WTC11 (cell line): Measurements from ENCODE around the gene RNF17. TPM values are rescaled to one million over a fixed set of nuclear protein-coding genes. Genes with fewer than 3 reads are reported as not detected.

Experiments used
- ATAC-seq: fragments of 200-7000 bp; cut with Tn5 transposase; 2 replicates; pipeline ENCODE4 v1.10.0; 2021; ENCODE audit warnings: mild to moderate bottlenecking, moderate library complexity
- CTCF ChIA-PET: fragments of 300-600 bp; sonication (Branson Sonifier 250); formaldehyde crosslinking; loops from one replicate; lab custom pipeline; 2021; ENCODE audit warnings: antibody characterized with exemption; lab: Charles Lee
- POLR2A ChIA-PET: fragments of 350-600 bp; sonication (Branson Sonifier 250); formaldehyde crosslinking; loops from one replicate; lab custom pipeline; 2021; ENCODE audit warnings: antibody characterized with exemption; lab: Charles Lee
- DNase-seq: peaks from one replicate; pipeline ENCODE4 v3.0.0; 2021; ENCODE audit warnings: low spot score
- H3K27ac Mint-ChIP-seq: 2 replicates; pipeline ENCODE4 v1.8.0; 2021; ENCODE audit warnings: mixed read lengths
- H3K27me3 Mint-ChIP-seq: 2 replicates; pipeline ENCODE4 v1.8.0; 2021; ENCODE audit warnings: low read depth, mild to moderate bottlenecking, moderate library complexity, mixed read lengths
- H3K36me3 Mint-ChIP-seq: 2 replicates; pipeline ENCODE4 v1.8.0; 2021; ENCODE audit warnings: mixed read lengths
- H3K4me1 Mint-ChIP-seq: 2 replicates; pipeline ENCODE4 v1.8.0; 2022; ENCODE audit warnings: mixed read lengths
- H3K4me3 Mint-ChIP-seq: 2 replicates; pipeline ENCODE4 v1.8.0; 2021; ENCODE audit warnings: mild to moderate bottlenecking, moderate library complexity, mixed read lengths
- H3K9me3 Mint-ChIP-seq: 2 replicates; pipeline ENCODE4 v1.8.0; 2021; ENCODE audit warnings: mixed read lengths
- CBFB ChIP-seq: sonication (generic); formaldehyde crosslinking; IDR thresholded peaks from 2 replicates; pipeline ENCODE4 v1.8.1; 2022; ENCODE audit warnings: mild to moderate bottlenecking, low read depth, missing genetic modification reagents
- ELF4 ChIP-seq: sonication (generic); formaldehyde crosslinking; IDR thresholded peaks from 2 replicates; pipeline ENCODE4 v1.8.1; 2022; ENCODE audit warnings: low read depth, mild to moderate bottlenecking, moderate library complexity, missing genetic modification reagents
- ETV6 ChIP-seq: sonication (generic); formaldehyde crosslinking; IDR thresholded peaks from 2 replicates; pipeline ENCODE4 v1.8.1; 2022; ENCODE audit warnings: mild to moderate bottlenecking, missing genetic modification reagents
- JAZF1 ChIP-seq: fragments of 250-450 bp; sonication (Bioruptor Pico); IDR thresholded peaks from 2 replicates; pipeline ENCODE4 v1.9.0; 2021; ENCODE audit warnings: moderate library complexity, mild to moderate bottlenecking, inconsistent platforms
- JUN ChIP-seq: sonication (generic); formaldehyde crosslinking; IDR thresholded peaks from 2 replicates; pipeline ENCODE4 v1.8.0; 2023; ENCODE audit warnings: mild to moderate bottlenecking, missing genetic modification reagents
- KAT7 ChIP-seq: sonication (generic); formaldehyde crosslinking; IDR thresholded peaks from 2 replicates; pipeline ENCODE4 v1.8.1; 2023; ENCODE audit warnings: missing genetic modification reagents, mild to moderate bottlenecking, borderline replicate concordance
- NFATC4 ChIP-seq: fragments of 250-450 bp; sonication (Bioruptor Pico); IDR thresholded peaks from 2 replicates; pipeline ENCODE4 v1.9.0; 2021; ENCODE audit warnings: mild to moderate bottlenecking
- RORB ChIP-seq: fragments of 250-450 bp; sonication (Bioruptor Pico); IDR thresholded peaks from 2 replicates; pipeline ENCODE4 v1.9.0; 2021; ENCODE audit warnings: mild to moderate bottlenecking
- TP53 ChIP-seq: sonication (generic); formaldehyde crosslinking; IDR thresholded peaks from 2 replicates; pipeline ENCODE4 v1.8.1; 2023; ENCODE audit warnings: mild to moderate bottlenecking, missing genetic modification reagents
- ZNF232 ChIP-seq: sonication (generic); formaldehyde crosslinking; IDR thresholded peaks from 2 replicates; pipeline ENCODE4 v1.8.0; 2022; ENCODE audit warnings: mild to moderate bottlenecking, missing genetic modification reagents
- ZNF423 ChIP-seq: fragments of 250-450 bp; sonication (Bioruptor Pico); IDR thresholded peaks from 2 replicates; pipeline ENCODE4 v2.1.2; 2022; ENCODE audit warnings: mild to moderate bottlenecking, moderate library complexity
- ZNF671 ChIP-seq: fragments of 250-450 bp; sonication (Bioruptor Pico); IDR thresholded peaks from 2 replicates; pipeline ENCODE4 v1.8.0; 2021; ENCODE audit warnings: mild to moderate bottlenecking
- total RNA-seq: library from RNA; stranded (reverse); gene quantifications from 3 replicates; pipeline ENCODE4 v1.2.3, GENCODE V29; 2021
- TF ChIP-seq, protein P1 (sequence below): sonication (generic); formaldehyde crosslinking; IDR thresholded peaks from 2 replicates; pipeline ENCODE4 v1.8.1; 2023; ENCODE audit warnings: mild to moderate bottlenecking, missing genetic modification reagents
- TF ChIP-seq, protein P2 (sequence below): sonication (generic); formaldehyde crosslinking; IDR thresholded peaks from 2 replicates; pipeline ENCODE4 v1.8.0; 2023; ENCODE audit warnings: mild to moderate bottlenecking, missing genetic modification reagents
- TF ChIP-seq, protein P3 (sequence below): sonication (generic); formaldehyde crosslinking; IDR thresholded peaks from 2 replicates; pipeline ENCODE4 v1.8.0; 2022; ENCODE audit warnings: mild to moderate bottlenecking, missing genetic modification reagents
- TF ChIP-seq, protein P4 (sequence below): sonication (generic); formaldehyde crosslinking; conservative IDR thresholded peaks from 2 replicates; pipeline ENCODE4 v1.8.1; 2022; ENCODE audit warnings: mild to moderate bottlenecking, missing genetic modification reagents
- TF ChIP-seq, protein P5 (sequence below): fragments of 200-600 bp; IDR thresholded peaks from 2 replicates; pipeline ENCODE4 v1.8.0; 2022; ENCODE audit warnings: antibody characterized with exemption
- TF ChIP-seq, protein P6 (sequence below): sonication (generic); formaldehyde crosslinking; IDR thresholded peaks from 2 replicates; pipeline ENCODE4 v1.8.1; 2022; ENCODE audit warnings: mild to moderate bottlenecking, moderate library complexity, missing genetic modification reagents
- TF ChIP-seq, protein P7 (sequence below): fragments of 250-450 bp; sonication (Bioruptor Pico); IDR thresholded peaks from 2 replicates; pipeline ENCODE4 v1.8.0; 2021; ENCODE audit warnings: mild to moderate bottlenecking
- TF ChIP-seq, protein P8 (sequence below): sonication (generic); formaldehyde crosslinking; IDR thresholded peaks from 2 replicates; pipeline ENCODE4 v1.8.0; 2023; ENCODE audit warnings: missing genetic modification reagents
- TF ChIP-seq, protein P9 (sequence below): fragments of 250-450 bp; sonication (Bioruptor Pico); IDR thresholded peaks from 2 replicates; pipeline ENCODE4 v1.9.0; 2021; ENCODE audit warnings: mild to moderate bottlenecking

The RNF17 gene
- total RNA-seq, 1 experiment from 2014 or later, result not detected

DNA sequence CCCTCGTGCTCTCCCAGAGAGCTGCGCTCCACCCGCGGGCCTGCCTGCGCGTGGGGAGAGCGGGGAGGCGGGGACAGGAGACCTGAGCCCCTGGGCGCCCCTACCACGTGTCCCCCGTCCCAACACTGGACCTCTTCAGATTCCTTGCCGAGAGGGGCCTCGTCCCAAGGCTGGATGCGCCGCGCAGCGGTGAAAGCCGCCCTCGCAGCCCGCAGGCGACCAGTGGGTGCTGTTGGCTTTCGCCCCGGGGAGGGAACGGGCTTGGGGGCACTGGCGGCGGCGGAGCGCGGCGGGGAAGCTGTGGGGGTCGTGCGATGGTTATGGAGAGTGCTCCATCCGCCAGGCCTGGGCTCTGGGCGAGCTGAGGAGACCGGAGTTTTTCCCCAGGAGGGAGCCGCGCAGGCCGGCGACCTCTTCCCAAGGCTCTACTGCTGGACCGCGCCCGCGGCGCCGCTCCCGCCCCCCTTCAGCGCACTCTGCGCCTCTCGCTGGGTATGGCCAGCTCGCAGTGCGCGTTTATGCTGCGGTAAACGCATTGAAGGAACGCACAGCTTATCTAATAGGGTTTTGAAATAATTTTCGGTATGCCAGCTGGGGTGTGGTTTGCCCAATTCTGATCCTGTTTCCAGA lies 17.2 kb upstream of the RNF17 start (continued):
- TF ChIP-seq, protein P1, sequence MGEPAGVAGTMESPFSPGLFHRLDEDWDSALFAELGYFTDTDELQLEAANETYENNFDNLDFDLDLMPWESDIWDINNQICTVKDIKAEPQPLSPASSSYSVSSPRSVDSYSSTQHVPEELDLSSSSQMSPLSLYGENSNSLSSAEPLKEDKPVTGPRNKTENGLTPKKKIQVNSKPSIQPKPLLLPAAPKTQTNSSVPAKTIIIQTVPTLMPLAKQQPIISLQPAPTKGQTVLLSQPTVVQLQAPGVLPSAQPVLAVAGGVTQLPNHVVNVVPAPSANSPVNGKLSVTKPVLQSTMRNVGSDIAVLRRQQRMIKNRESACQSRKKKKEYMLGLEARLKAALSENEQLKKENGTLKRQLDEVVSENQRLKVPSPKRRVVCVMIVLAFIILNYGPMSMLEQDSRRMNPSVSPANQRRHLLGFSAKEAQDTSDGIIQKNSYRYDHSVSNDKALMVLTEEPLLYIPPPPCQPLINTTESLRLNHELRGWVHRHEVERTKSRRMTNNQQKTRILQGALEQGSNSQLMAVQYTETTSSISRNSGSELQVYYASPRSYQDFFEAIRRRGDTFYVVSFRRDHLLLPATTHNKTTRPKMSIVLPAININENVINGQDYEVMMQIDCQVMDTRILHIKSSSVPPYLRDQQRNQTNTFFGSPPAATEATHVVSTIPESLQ (CRISPR knock-in tag), result no peak
- TF ChIP-seq, protein P2, sequence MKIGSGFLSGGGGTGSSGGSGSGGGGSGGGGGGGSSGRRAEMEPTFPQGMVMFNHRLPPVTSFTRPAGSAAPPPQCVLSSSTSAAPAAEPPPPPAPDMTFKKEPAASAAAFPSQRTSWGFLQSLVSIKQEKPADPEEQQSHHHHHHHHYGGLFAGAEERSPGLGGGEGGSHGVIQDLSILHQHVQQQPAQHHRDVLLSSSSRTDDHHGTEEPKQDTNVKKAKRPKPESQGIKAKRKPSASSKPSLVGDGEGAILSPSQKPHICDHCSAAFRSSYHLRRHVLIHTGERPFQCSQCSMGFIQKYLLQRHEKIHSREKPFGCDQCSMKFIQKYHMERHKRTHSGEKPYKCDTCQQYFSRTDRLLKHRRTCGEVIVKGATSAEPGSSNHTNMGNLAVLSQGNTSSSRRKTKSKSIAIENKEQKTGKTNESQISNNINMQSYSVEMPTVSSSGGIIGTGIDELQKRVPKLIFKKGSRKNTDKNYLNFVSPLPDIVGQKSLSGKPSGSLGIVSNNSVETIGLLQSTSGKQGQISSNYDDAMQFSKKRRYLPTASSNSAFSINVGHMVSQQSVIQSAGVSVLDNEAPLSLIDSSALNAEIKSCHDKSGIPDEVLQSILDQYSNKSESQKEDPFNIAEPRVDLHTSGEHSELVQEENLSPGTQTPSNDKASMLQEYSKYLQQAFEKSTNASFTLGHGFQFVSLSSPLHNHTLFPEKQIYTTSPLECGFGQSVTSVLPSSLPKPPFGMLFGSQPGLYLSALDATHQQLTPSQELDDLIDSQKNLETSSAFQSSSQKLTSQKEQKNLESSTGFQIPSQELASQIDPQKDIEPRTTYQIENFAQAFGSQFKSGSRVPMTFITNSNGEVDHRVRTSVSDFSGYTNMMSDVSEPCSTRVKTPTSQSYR (CRISPR knock-in tag), result no peak
- TF ChIP-seq CBFB (CRISPR knock-in tag), result no peak
- TF ChIP-seq ELF4, result no peak
- no peak for TF ChIP-seq KAT7
- TF ChIP-seq NFATC4 (CRISPR knock-in tag), result no peak
- no peak for TF ChIP-seq JUN (CRISPR knock-in tag)
- TF ChIP-seq ZNF423, result peak; percentile 83
- TF ChIP-seq, protein P3, sequence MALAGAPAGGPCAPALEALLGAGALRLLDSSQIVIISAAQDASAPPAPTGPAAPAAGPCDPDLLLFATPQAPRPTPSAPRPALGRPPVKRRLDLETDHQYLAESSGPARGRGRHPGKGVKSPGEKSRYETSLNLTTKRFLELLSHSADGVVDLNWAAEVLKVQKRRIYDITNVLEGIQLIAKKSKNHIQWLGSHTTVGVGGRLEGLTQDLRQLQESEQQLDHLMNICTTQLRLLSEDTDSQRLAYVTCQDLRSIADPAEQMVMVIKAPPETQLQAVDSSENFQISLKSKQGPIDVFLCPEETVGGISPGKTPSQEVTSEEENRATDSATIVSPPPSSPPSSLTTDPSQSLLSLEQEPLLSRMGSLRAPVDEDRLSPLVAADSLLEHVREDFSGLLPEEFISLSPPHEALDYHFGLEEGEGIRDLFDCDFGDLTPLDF (CRISPR knock-in tag), result no peak
- TF ChIP-seq, protein P4, sequence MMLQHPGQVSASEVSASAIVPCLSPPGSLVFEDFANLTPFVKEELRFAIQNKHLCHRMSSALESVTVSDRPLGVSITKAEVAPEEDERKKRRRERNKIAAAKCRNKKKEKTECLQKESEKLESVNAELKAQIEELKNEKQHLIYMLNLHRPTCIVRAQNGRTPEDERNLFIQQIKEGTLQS (CRISPR knock-in tag), result no peak
- TF ChIP-seq TP53, result no peak
- no peak; the same call in 1 of the 2 replicates for TF ChIP-seq ZNF232 (CRISPR knock-in tag)

DNA sequence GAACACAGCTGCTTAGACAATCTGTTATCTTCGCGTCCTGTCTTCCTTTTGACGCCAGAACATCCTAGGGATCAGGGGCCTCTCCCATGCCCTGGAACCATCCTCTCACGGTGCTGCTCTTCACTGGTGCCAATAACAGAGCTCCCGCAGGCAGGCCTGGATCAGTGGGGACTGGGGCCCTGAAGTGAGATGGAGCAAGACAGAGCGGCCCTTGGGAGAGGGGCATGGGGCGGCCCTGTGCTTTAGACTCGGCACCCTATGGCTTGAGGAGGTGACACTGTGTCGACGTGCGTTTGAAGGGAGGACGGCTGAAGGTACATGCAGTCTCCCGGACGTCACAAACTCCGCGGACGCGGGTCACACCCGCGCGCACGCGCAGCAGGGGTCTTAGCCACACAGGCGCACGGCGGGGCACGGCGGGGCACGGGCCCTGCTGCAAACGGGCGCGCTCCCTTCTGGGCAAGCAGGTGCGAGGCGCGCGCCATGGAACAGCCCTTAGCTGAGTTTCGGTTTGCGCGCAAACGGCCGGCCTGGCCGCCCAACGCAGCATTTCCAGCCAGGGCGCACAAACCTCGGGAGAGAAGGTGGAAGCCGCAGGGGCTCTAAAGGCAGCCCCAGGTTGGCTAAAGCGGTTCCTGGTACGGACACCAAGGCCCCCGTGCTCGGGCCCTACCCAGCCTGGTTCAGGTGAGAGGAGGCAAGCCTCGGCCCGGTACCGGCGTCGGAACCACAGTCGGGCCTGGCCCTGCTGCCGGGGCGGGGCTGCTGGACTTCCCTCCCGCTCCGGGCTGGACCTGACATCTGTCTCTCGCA lies 16.5 kb upstream of the RNF17 start:
- no peaks in the 10 kb centered on the region for H3K9me3 Mint-ChIP-seq
- ChIA-PET CTCF (interaction anchor here (0.6 to 2.3 kb wide), 10 partner anchors 15 to 367 kb away, joined by 3 to 8 read pairs (median 3); no protein-coding TSS in a partner anchor), POLR2A (no interaction called here)
- no peak overlapping the region for H3K27ac Mint-ChIP-seq
- peak overlapping the region; percentile 74 for H3K4me3 Mint-ChIP-seq
- ATAC-seq (peak; percentile 43), DNase-seq (peak; percentile 61)
- H3K4me1 Mint-ChIP-seq, result peaks cover 14% of the 10 kb centered on the region
- peaks cover 91% of the 10 kb centered on the region for H3K27me3 Mint-ChIP-seq
- no peaks in the 10 kb centered on the region for H3K36me3 Mint-ChIP-seq
- TF ChIP-seq, protein P5, sequence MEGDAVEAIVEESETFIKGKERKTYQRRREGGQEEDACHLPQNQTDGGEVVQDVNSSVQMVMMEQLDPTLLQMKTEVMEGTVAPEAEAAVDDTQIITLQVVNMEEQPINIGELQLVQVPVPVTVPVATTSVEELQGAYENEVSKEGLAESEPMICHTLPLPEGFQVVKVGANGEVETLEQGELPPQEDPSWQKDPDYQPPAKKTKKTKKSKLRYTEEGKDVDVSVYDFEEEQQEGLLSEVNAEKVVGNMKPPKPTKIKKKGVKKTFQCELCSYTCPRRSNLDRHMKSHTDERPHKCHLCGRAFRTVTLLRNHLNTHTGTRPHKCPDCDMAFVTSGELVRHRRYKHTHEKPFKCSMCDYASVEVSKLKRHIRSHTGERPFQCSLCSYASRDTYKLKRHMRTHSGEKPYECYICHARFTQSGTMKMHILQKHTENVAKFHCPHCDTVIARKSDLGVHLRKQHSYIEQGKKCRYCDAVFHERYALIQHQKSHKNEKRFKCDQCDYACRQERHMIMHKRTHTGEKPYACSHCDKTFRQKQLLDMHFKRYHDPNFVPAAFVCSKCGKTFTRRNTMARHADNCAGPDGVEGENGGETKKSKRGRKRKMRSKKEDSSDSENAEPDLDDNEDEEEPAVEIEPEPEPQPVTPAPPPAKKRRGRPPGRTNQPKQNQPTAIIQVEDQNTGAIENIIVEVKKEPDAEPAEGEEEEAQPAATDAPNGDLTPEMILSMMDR, result no peak
- TF ChIP-seq, protein P6, sequence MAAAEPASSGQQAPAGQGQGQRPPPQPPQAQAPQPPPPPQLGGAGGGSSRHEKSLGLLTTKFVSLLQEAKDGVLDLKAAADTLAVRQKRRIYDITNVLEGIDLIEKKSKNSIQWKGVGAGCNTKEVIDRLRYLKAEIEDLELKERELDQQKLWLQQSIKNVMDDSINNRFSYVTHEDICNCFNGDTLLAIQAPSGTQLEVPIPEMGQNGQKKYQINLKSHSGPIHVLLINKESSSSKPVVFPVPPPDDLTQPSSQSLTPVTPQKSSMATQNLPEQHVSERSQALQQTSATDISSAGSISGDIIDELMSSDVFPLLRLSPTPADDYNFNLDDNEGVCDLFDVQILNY (CRISPR knock-in tag), result no peak
- TF ChIP-seq ZNF671 (CRISPR knock-in tag) (no peak), JAZF1 (CRISPR knock-in tag) (no peak), RORB (CRISPR knock-in tag) (no peak), KAT7 (no peak), TP53 (peak; percentile 53; the same call in 1 of the 2 replicates), ETV6 (CRISPR knock-in tag) (no peak)
- TF ChIP-seq, protein P7, sequence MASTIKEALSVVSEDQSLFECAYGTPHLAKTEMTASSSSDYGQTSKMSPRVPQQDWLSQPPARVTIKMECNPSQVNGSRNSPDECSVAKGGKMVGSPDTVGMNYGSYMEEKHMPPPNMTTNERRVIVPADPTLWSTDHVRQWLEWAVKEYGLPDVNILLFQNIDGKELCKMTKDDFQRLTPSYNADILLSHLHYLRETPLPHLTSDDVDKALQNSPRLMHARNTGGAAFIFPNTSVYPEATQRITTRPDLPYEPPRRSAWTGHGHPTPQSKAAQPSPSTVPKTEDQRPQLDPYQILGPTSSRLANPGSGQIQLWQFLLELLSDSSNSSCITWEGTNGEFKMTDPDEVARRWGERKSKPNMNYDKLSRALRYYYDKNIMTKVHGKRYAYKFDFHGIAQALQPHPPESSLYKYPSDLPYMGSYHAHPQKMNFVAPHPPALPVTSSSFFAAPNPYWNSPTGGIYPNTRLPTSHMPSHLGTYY (CRISPR knock-in tag), result no peak
- TF ChIP-seq, protein P8, sequence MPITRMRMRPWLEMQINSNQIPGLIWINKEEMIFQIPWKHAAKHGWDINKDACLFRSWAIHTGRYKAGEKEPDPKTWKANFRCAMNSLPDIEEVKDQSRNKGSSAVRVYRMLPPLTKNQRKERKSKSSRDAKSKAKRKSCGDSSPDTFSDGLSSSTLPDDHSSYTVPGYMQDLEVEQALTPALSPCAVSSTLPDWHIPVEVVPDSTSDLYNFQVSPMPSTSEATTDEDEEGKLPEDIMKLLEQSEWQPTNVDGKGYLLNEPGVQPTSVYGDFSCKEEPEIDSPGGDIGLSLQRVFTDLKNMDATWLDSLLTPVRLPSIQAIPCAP (CRISPR knock-in tag), result no peak; the same call in 1 of the 2 replicates
- TF ChIP-seq, protein P9, sequence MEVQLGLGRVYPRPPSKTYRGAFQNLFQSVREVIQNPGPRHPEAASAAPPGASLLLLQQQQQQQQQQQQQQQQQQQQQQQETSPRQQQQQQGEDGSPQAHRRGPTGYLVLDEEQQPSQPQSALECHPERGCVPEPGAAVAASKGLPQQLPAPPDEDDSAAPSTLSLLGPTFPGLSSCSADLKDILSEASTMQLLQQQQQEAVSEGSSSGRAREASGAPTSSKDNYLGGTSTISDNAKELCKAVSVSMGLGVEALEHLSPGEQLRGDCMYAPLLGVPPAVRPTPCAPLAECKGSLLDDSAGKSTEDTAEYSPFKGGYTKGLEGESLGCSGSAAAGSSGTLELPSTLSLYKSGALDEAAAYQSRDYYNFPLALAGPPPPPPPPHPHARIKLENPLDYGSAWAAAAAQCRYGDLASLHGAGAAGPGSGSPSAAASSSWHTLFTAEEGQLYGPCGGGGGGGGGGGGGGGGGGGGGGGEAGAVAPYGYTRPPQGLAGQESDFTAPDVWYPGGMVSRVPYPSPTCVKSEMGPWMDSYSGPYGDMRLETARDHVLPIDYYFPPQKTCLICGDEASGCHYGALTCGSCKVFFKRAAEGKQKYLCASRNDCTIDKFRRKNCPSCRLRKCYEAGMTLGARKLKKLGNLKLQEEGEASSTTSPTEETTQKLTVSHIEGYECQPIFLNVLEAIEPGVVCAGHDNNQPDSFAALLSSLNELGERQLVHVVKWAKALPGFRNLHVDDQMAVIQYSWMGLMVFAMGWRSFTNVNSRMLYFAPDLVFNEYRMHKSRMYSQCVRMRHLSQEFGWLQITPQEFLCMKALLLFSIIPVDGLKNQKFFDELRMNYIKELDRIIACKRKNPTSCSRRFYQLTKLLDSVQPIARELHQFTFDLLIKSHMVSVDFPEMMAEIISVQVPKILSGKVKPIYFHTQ, result no peak
